Stimulated activated CD4-positive, alpha-beta T cell treated with anti-CD3 and anti-CD28 coated beads, Interleukin-2, amount 100 ng/mL, for 24 hours (primary cell): ENCODE measurements around the gene METTL24.

ENCODE experiments used
- DNase-seq, 2 donors: peaks; one replicate each; pipeline ENCODE4 v3.0.0-alpha.2; 2020

METTL24 gene, protein sequence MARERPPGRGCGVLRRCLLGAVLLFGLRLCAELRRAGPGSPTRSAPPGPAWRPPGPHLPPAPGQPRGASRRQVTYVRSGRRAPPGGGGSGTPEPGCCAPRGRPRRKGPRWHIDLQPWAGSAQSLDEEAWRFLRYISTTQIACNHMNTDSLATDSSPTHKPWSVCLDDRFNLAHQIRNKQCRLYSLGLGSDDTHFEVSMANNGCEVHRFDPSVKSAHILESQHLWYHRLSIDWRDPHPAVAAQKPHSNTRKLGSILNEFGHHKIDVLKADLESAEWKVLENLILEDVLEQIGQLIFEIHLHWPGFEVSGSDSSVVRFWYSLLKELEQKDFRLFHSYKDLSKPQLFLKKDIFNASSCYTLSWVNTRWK

DNA sequence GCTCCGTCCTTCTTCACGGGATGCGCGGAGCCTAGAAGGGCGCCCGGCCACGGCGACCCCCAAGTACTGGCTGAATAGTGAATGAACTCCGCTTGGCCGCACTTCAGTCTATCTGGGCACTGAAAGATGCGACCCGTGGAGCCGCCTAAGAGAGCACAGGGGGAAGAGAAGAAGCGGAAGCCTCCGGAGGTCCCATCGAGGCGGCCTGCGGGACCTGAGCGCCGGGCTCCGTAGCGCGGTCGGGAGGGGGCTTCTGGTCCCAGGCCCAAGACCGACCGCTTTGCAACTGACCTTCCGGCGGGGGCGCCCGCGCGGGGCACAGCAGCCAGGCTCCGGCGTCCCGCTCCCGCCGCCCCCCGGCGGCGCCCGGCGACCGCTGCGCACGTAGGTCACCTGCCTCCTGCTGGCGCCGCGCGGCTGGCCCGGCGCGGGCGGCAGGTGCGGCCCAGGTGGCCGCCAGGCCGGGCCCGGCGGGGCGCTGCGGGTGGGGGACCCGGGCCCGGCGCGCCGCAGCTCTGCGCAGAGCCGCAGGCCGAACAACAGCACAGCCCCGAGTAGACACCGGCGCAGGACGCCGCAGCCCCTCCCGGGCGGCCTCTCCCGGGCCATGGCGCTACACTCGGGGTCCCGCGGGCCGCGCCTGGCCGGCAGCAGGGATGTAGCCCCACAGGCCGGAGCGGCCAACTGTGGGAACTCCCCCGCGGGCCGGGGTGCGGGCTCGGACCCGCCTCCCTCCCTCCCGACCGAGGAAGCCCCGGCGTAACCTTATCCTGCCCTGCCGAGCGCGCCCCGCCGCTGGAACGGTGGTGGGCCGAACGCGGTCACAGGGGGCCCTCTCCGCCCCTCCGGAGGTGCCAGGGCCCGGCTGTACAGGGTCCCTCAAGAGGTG, at the start of gene METTL24:
METTL24 (minus strand) TSS at position 686 of the 889 bp plus-strand sequence; CDS start at position 609, 77 bp downstream.
- peak in 1 of 2 donors; percentile 14 for DNase-seq

DNA sequence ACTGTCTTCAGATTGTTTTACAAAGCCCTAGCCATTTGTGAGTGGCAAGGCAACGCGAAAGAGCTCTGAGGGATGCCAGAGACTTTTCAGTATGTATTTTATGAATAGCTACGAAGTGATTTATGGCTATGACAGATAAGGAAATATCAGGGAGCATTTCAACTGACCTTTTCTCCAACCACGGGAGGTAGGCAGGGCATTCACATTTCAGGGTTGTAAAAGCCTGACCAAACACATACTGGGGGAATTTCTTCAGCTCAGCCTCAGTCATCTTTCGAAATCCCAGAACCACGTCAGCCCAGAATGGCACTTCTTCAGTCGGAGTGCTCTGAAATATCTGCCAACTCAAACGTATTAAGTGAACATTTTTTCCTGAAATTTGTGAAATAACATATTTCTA, 46.5 kb upstream of the METTL24 start:
- DNase-seq, result no peak

DNA sequence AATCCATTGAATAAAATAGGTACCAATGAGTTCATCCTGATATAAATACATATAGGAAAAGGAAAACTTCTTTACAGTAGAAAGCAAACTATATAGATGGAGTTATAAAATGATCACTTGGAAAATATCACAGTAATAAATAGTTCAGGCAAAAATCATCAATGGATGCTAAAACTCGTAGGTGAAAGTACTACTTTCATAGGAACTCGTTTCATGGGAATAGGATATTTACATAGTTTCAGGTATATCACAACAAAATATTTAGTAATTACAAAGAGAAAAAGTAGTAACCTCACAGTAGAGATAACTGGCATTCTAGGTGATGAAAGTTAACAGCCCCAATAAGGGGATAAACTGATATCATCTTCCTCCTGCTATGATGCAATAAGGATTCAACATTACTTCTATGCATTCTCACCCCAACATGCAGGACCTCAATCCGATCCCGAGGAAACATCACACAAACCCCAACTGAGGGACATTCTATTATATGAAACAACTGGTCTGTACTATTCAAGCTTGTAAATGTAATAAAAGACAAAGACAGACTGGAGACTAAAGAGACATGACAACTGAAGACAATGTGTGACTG, 43.5 kb upstream of the METTL24 start:
- no peak for DNase-seq

- no peak for DNase-seq
Observed at GRCh38 chr6:110400208-110400607, 42.1 kb upstream of the METTL24 start.

DNA sequence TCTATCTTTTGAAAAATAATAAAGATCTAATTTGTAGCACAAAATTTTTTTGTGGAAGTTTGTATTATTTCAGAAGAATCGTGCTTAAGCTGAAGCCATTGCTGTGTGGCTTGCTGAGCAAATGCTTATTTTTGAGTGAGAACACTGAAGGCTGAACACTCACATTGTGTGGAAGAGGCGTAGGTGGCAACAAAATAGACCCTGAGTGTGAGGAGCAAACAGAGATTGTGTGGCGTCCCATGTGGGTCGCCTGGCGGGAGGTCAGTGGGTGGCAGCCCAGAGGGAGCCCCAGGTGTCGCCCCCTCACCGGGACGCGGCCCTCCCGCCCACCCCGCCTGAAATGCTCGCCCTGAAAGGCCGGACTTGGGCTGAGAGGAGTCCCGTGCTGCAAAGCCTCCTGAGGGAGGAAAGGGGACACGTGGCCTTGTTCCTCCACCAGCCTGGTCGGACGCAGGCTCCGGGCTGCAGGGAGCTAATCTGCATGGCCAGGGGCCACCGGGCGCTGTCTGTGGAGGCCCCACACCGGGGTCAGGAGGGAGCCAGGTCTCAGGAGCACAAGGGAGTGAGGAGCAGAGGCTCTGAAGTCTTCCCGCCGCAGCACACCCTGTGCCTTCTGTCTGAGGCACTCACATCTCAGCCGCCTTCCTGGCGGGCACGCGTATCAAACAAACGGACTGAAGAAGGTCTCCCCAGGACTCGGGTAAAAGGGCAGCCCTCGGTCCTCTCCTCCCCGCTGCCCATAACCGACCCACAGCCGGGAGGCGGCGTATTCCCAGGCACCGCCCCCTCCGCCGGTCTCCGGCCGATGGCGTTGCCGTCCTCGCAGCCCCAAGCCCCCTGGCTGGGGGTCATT, 41.3 kb upstream of the METTL24 start:
- DNase-seq, result no peak

DNA sequence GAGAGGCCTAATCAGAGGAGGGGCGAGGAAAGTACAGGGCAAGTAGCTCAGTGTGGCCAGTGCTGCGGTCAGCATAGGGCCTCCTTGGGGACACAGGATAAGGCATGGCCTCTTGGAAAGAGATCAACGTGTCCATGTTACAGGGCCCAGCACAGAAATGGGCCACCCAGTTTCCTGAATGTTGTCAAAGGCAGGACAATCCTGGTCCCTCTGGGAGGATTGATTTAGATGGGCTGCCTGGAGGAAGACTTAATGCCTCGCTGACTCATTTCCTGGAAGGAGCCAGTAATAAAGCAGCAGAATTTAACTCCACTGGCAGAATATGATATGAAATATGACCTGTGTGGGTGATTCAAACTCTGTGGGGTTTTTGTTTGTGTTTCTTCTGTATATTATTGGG, 40.6 kb upstream of the METTL24 start:
- no peak for DNase-seq

DNA sequence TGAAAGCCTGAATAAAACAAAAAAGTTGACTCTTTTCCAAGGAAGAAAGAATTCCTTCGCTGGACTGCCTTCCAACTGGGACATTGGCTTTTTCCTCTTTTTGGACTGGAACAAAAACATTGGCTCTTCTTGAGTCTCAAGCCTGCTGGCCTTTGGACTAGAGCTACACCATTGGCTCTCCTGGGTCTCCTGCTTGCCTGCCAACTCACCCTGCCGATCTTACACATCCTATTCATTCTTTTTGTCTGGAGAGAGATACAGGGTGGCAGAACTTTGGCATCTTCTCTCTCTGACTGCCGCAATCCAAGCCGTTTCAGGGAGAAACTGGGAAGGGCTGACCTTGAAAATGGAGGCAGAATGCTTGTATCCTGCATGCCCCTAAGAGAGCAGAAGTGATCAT, 37.1 kb upstream of the METTL24 start:
- DNase-seq, result no peak

GRCh38 chr6:110394409-110394808, 36.3 kb upstream of the METTL24 start:
- DNase-seq, result no peak

DNA sequence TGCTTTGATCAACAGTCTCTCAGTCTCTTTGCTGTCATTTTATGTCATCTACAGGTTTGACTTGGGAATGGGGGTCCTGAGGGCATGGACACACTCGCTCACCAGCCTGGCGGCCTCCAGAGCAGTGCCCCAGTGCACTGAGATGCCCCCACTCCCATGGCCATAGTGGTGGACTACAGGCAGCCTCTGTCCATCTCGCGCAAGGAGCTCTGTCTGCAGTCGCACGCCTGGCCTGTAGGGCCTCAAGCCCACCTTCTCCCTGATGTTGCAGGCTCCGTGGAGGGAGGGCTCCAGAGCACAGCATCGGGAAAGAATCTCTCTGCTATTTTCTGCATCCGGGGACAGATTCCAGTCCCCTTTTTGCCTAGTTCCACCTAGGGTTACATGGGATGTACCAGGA, 34.6 kb upstream of the METTL24 start:
- no peak for DNase-seq

GRCh38 chr6:110390404-110390803, 32.3 kb upstream of the METTL24 start:
- no peak for DNase-seq

DNA sequence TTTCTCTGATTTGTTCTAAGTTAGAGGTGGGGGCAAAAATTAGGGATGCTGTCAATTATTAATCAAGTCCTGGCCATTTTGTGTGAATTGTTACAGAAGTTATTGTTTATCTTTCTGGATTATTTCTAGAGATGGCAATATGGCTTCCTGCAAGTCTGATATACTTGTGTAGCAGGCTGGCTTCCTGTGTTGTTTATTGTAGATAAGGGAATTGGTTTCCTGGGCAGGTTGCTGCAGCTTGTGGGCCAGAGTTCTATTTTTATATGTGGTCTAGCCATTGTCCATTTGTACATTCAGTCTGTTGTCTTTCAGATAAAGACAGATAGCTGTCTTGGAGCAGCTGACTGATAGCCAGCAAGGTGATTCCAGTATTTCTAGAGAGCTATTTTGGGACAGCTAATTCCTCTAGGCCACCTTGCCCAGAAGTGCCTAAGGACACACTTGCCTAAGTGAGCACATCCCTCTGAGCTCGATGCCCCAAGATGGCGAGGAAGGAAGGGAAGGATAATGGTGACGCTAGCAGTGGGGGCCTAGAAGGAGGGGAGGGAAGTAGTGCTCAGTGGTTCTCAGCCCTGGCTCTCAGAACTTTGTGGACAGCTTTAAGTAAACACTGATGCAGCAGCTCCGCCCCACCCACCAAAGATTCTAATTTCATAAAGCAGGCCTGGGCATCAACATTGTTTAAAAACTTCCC, 31.7 kb upstream of the METTL24 start:
- no peak for DNase-seq

DNA sequence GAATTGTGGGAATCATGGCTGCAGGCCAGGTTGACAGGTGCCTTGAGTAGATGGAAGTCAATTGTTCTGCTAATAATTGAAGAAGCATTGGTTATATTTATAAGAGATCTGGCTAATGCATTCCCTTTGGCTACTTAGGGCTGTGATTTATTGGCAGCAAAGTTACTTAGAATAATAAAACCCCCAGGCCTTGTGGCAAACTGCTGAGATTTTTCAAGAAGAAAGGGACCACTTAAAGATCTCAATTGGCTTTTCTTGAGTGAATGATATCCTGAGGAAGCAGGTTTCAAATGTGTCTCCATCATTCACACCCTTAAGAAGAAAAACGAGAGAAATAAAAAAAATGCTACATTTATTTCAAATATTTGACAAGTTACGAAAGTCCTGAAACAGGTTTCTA, 29.8 kb upstream of the METTL24 start:
- no peak for DNase-seq

DNA sequence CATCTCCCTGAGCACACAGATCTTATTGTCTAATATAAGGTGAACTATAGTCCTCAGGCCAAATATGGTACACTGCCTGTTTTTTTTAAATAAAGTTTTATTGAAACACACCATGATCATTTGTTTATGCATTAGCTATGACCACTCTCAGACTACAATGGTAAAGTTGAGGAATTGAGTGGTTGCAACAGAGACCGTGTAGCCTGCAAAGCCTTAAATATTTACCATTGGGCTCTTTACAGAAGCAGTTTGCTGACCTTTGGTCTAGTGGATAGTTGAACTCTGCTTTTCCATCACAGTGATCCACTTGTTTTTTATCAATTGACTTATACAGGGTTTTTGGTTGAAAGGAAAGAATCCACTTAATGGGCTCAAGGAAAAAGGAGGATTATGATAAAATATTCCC, 27.3 kb upstream of the METTL24 start:
- DNase-seq, result no peak

GRCh38 chr6:110378552-110378951, 20.4 kb upstream of the METTL24 start:
- no peak for DNase-seq

- DNase-seq, result no peak
Observed at GRCh38 chr6:110369066-110369465, 10.9 kb upstream of the METTL24 start.

DNA sequence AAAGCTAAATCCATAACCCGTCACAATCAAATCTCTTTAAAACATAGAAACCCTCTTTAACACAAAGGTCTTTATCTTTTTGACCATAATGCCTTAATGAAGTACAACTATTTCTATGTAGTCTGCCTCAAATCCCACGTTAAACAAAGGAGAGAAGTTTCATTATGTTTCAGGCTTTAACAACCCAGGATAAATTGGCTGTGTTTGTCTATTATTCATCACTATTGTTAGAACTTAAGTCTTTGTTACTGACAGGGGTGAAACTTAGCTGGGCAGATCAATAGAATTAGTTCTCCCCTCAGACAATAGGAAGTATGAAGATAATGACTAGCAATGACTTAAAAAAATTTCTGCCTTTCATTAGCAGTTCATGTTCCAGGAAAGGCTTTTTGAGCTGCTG, 10.1 kb upstream of the METTL24 start:
- no peak for DNase-seq

DNA sequence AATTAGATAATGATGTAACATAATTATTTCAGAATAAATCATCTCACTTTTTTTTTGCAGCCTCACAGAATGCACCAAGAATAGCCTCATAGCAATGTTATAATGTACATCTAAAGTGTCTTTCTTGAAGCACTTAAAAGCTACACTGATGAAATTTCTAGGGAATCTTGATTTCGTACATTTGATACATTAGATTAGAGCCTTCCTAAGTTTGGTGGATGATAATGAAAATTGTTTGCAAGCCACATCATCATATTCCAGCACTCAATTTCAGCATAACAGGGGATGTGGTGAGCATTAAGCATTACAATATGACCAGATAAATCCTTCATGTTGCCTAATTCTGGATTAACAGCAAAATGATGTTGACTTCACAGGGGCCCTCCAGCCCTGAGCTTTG, 9.7 kb upstream of the METTL24 start:
- no peak for DNase-seq

GRCh38 chr6:110366975-110367374, 8.8 kb upstream of the METTL24 start:
- DNase-seq, result no peak

GRCh38 chr6:110366256-110366655, 8.1 kb upstream of the METTL24 start:
- no peak for DNase-seq

DNA sequence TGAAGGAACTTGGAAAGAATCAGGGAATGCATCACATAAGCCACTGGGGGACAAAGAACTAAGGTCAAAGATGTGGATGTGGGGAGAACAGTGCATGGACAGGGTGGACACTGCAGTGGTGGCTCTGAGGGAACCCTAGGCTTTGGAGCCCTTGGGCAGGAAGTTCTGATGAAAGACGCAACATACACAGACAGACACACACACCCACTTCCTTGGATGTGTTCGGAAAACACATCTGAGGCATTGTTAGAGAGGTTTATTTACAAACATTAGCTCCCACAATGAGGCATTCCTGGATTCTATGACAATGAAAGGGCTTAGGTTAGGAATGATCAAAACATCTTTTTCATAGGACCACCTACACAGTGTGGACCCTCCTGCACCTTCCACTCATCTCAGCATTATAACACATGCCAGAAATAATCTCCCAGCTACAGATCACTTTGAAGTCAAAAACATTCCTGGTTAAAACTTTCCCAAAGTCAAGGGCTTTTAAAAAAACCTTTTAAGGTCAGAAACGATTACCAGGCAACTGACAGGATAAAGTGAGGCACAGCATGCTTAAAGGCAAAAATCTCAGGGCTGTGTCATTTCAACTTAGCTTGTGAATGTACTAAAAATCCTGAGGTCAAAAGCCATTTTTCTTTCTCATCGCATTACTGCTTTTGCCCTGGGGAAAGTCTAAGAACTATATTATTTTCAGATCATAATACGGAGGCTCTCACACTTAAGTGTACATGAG, 6.4 kb upstream of the METTL24 start:
- DNase-seq, result no peak

DNA sequence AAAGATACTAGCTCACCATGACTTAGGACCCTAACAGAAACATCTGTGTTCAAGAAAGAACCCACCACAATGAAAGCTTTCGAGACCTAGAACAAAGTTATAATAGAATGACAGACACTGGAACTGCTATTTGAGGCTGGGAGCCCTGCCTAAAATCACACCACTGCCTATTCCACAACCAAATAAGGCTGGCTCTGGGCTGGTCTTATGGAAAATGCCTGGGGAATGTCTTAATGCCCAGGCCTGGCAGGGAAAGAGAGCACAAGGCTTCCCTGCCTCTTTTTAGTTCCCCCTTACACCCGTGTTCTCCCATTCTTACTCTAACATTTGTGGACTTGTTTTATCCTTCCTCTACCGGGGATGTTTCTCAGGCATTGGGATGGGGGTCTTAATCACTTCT, 5.6 kb upstream of the METTL24 start:
- no peak for DNase-seq
